ENCODE results near the gene HEXIM1.

Gene HEXIM1
- 22.3 to 95.4 (median 63.4) reads per million in 4 experiments for total RNA-seq

GRCh38 chr17:45148183-45149036, at the start of gene HEXIM1:
Gene HEXIM1 (plus strand): TSS chr17:45148475. CDS start chr17:45149191, 716 bp downstream.
- peak; percentile 99 for DNase-seq

GRCh38 chr17:45098869-45099616, 49.2 kb upstream of the HEXIM1 start:
- DNase-seq = peak; percentile 62

GRCh38 chr17:45101546-45101882, 46.8 kb upstream of the HEXIM1 start:
- no peak for DNase-seq

GRCh38 chr17:45101883-45102811, 46.1 kb upstream of the HEXIM1 start:
- no peak for DNase-seq

- no peak for DNase-seq
Observed at GRCh38 chr17:45102856-45103255, 45.4 kb upstream of the HEXIM1 start.

- DNase-seq = no peak
Observed at GRCh38 chr17:45103269-45103795, 44.9 kb upstream of the HEXIM1 start.

- no peak for DNase-seq
Observed at GRCh38 chr17:45104029-45104428, 44.2 kb upstream of the HEXIM1 start.

GRCh38 chr17:45104497-45104896, 43.8 kb upstream of the HEXIM1 start:
- DNase-seq = no peak

- DNase-seq = no peak
Observed at GRCh38 chr17:45104907-45105624, 43.2 kb upstream of the HEXIM1 start.

- DNase-seq = no peak
Observed at GRCh38 chr17:45106096-45106495, 42.2 kb upstream of the HEXIM1 start.

GRCh38 chr17:45106582-45106981, 41.7 kb upstream of the HEXIM1 start:
- DNase-seq = no peak

GRCh38 chr17:45107293-45108010, 40.8 kb upstream of the HEXIM1 start:
- DNase-seq = no peak

GRCh38 chr17:45108051-45108450, 40.2 kb upstream of the HEXIM1 start:
- DNase-seq = no peak

- no peak for DNase-seq
Observed at GRCh38 chr17:45108595-45109521, 39.4 kb upstream of the HEXIM1 start.

- DNase-seq = no peak
Observed at GRCh38 chr17:45110676-45111611, 37.3 kb upstream of the HEXIM1 start.

GRCh38 chr17:45111850-45112249, 36.4 kb upstream of the HEXIM1 start:
- no peak for DNase-seq

GRCh38 chr17:45112559-45113423, 35.5 kb upstream of the HEXIM1 start:
- no peak for DNase-seq

GRCh38 chr17:45113424-45113754, 34.9 kb upstream of the HEXIM1 start:
- DNase-seq = no peak

All from effector CD8-positive, alpha-beta T cell (primary cell).